Stromal cell of bone marrow (primary cell): ENCODE results near the gene ZC3H10.
A peak's percentile ranks its signal among the peaks of the same experiment; 100 is the strongest.
"Not testable (repeated sequence)": the region's sequence is repeated elsewhere in the genome, so short reads cannot be mapped to it uniquely, and the experiment has no call there.

Experiments used
- DNase-seq: peaks from one replicate; pipeline ENCODE4 v3.0.0-alpha.2; 2012; ENCODE audit warnings: low read depth

Gene ZC3H10

GRCh38 chr12:56102683-56103065 is 15.4 kb upstream of the ZC3H10 start:
- DNase-seq, result no peak

GRCh38 chr12:56103066-56103711 is 14.9 kb upstream of the ZC3H10 start:
- DNase-seq, result no peak

GRCh38 chr12:56103823-56104108 is 14.3 kb upstream of the ZC3H10 start:
- no peak for DNase-seq

- DNase-seq, result peak; percentile 99
Measured at GRCh38 chr12:56104109-56104814, 13.8 kb upstream of the ZC3H10 start, which contains the start of gene PA2G4. Gene PA2G4, plus strand, starts transcription at chr12:56104559. Its CDS starts 179 bp downstream, at chr12:56104738.

GRCh38 chr12:56104815-56105608 is 13.1 kb upstream of the ZC3H10 start:
- no peak for DNase-seq

- DNase-seq, result no peak
Measured at GRCh38 chr12:56105609-56105902, 12.5 kb upstream of the ZC3H10 start.

- no peak for DNase-seq
Measured at GRCh38 chr12:56107242-56107641, 10.8 kb upstream of the ZC3H10 start.

GRCh38 chr12:56110571-56110970 is 7.5 kb upstream of the ZC3H10 start:
- DNase-seq, result no peak

GRCh38 chr12:56114084-56114483 is 4.0 kb upstream of the ZC3H10 start:
- DNase-seq, result no peak

- DNase-seq, result no peak
Measured at GRCh38 chr12:56115329-56115728, 2.7 kb upstream of the ZC3H10 start.

GRCh38 chr12:56116267-56117081 is 1.6 kb upstream of the ZC3H10 start, which contains the start of gene RPL41:
Gene RPL41, plus strand, starts transcription at chr12:56116633.
- peak; percentile 89 for DNase-seq

GRCh38 chr12:56117082-56117706 is 872 bp upstream of the ZC3H10 start:
- DNase-seq, result not testable (repeated sequence)

- DNase-seq, result no peak
Measured at GRCh38 chr12:56118688-56119357, 757 bp downstream of the ZC3H10 start.

- peak; percentile 76 for DNase-seq
Measured at GRCh38 chr12:56119361-56119796, 1.3 kb downstream of the ZC3H10 start.

GRCh38 chr12:56120158-56120846 is 2.2 kb downstream of the ZC3H10 start:
- DNase-seq, result no peak

GRCh38 chr12:56121204-56121870 is 3.3 kb downstream of the ZC3H10 start:
- no peak for DNase-seq

GRCh38 chr12:56122637-56123036 is 4.6 kb downstream of the ZC3H10 start:
- no peak for DNase-seq

GRCh38 chr12:56124133-56124532 is 6.1 kb downstream of the ZC3H10 start:
- no peak for DNase-seq

GRCh38 chr12:56126732-56127239 is 8.7 kb downstream of the ZC3H10 start:
- DNase-seq, result no peak

- no peak for DNase-seq
Measured at GRCh38 chr12:56127485-56127887, 9.4 kb downstream of the ZC3H10 start.
